SK-N-SH (cell line): ENCODE results near the gene GJA3. TPM values are rescaled to one million over a fixed set of nuclear protein-coding genes. Genes with fewer than 3 reads are reported as not detected.

ENCODE experiments used
- CTCF ChIA-PET: fragments of 300-600, 350-600 bp; formaldehyde crosslinking; extraction: SDS; loops from one replicate; lab custom pipeline; 2021; lab: Yijun Ruan, JAX
- POLR2A ChIA-PET: fragments of 350-600 bp; sonication (Branson Sonifier 250); formaldehyde crosslinking; extraction: SDS; loops from one replicate; lab custom pipeline; 2020; ENCODE audit warnings: antibody characterized with exemption, inconsistent platforms; lab: Yijun Ruan, JAX
- DNase-seq: peaks from one replicate; pipeline ENCODE4 v3.0.0; 2012
- H2AFZ ChIP-seq: fragments of 200-600 bp; sonication (generic); 2 replicates; pipeline ENCODE4 v1.8.1; 2016; ENCODE audit warnings: antibody characterized with exemption, mild to moderate bottlenecking, low read depth
- H3F3A ChIP-seq: fragments of 200-600 bp; sonication (generic); replicated peaks from 2 replicates; pipeline ENCODE3; 2016; ENCODE audit warnings: antibody characterized with exemption, mild to moderate bottlenecking; ENCODE audit not compliant: insufficient read depth
- H3K27ac ChIP-seq, 2 experiments: fragments of 200-500 bp in 1 of 2; fragments of 200-600 bp in 1 of 2; sonication (Bioruptor generic) in 1 of 2; sonication (generic), shearing (Covaris generic) in 1 of 2; 2 replicates each; pipeline versions ENCODE4 v1.5.1 to v1.6.1; 2014 to 2016; ENCODE audit warnings: low read depth in 2 of 2, inconsistent platforms in 1 of 2, low read length in 1 of 2, mild to moderate bottlenecking in 1 of 2, mixed read lengths in 1 of 2
- H3K27me3 ChIP-seq: fragments of 200-600 bp; sonication (generic), shearing (Covaris generic); 2 replicates; pipeline ENCODE4 v1.6.1; 2016; ENCODE audit warnings: mixed run types; ENCODE audit not compliant: insufficient read depth
- H3K36me3 ChIP-seq, 2 experiments: fragments of 200-500 bp in 1 of 2; fragments of 200-600 bp in 1 of 2; sonication (Bioruptor generic) in 1 of 2; sonication (generic) in 1 of 2; replicated peaks in 1 of 2; 2 replicates each; pipeline versions ENCODE3 to v1.5.1; 2014 to 2016; ENCODE audit warnings: low read length in 1 of 2, mild to moderate bottlenecking in 1 of 2; ENCODE audit not compliant: insufficient read depth in 2 of 2, control insufficient read depth in 1 of 2
- H3K4me1 ChIP-seq, 2 experiments: fragments of 200-500 bp in 1 of 2; fragments of 200-600 bp in 1 of 2; sonication (Bioruptor generic) in 1 of 2; sonication (generic), shearing (Covaris generic) in 1 of 2; 2 replicates each; pipeline versions ENCODE4 v1.5.1 to v1.6.1; 2014 to 2016; ENCODE audit warnings: low read depth in 1 of 2, low read length in 1 of 2, mixed run types in 1 of 2; ENCODE audit not compliant: insufficient read depth in 2 of 2, control insufficient read depth in 1 of 2
- H3K4me2 ChIP-seq: fragments of 200-600 bp; sonication (generic), shearing (Covaris generic); 2 replicates; pipeline ENCODE4 v1.6.1; 2017; ENCODE audit warnings: mixed run types
- H3K4me3 ChIP-seq, 2 experiments: fragments of 200-500 bp in 1 of 2; fragments of 200-600 bp in 1 of 2; sonication (Bioruptor generic) in 1 of 2; sonication (generic), shearing (Covaris generic) in 1 of 2; 2 replicates each; pipeline versions ENCODE4 v1.5.1 to v1.8.1; 2014 to 2016; ENCODE audit warnings: low read depth in 2 of 2, inconsistent platforms in 1 of 2, low read length in 1 of 2, mild to moderate bottlenecking in 1 of 2, mixed read lengths in 1 of 2, moderate library complexity in 1 of 2
- H3K79me2 ChIP-seq: fragments of 200-600 bp; sonication (generic); 2 replicates; pipeline ENCODE4 v1.8.1; 2017; ENCODE audit warnings: mild to moderate bottlenecking; ENCODE audit not compliant: insufficient read depth
- H3K9ac ChIP-seq: fragments of 200-600 bp; sonication (generic); 2 replicates; pipeline ENCODE4 v1.6.1; 2017; ENCODE audit warnings: mixed run types
- H3K9me2 ChIP-seq: fragments of 200-600 bp; sonication (generic); 2 replicates; pipeline ENCODE4 v1.6.1; 2017; ENCODE audit warnings: mixed run types
- H3K9me3 ChIP-seq: fragments of 200-600 bp; sonication (generic); 2 replicates; pipeline ENCODE4 v1.6.1; 2017; ENCODE audit warnings: mixed run types, mild to moderate bottlenecking, moderate library complexity
- H4K20me1 ChIP-seq: fragments of 200-600 bp; sonication (generic); 2 replicates; pipeline ENCODE4 v1.6.1; 2017; ENCODE audit warnings: mild to moderate bottlenecking, mixed run types; ENCODE audit not compliant: insufficient read depth
- FOXJ3 ChIP-seq: sonication (generic); formaldehyde crosslinking; IDR thresholded peaks from 2 replicates; pipeline ENCODE4 v1.5.1; 2020; ENCODE audit warnings: mild to moderate bottlenecking, missing genetic modification reagents
- MEF2A ChIP-seq: IDR thresholded peaks from 2 replicates; pipeline ENCODE4 v1.4.0; 2012; ENCODE audit warnings: low read depth, borderline replicate concordance
- MXI1 ChIP-seq: IDR thresholded peaks from 2 replicates; pipeline ENCODE4 v1.6.1; 2012; ENCODE audit warnings: mild to moderate bottlenecking, low read depth, low read length, improper control_type of control experiment
- NFIC ChIP-seq: IDR thresholded peaks from 2 replicates; pipeline ENCODE4 v1.4.0; 2012; ENCODE audit warnings: borderline replicate concordance
- TAF1 ChIP-seq: IDR thresholded peaks from 2 replicates; pipeline ENCODE4 v1.6.1; 2012; ENCODE audit warnings: low read depth, mild to moderate bottlenecking, low read length, moderate library complexity, borderline replicate concordance
- TEAD4 ChIP-seq: IDR thresholded peaks from 2 replicates; pipeline ENCODE4 v1.4.0; 2012; ENCODE audit warnings: mild to moderate bottlenecking, borderline replicate concordance; ENCODE audit not compliant: insufficient read depth
- WGBS: methylation state at CpG from one replicate; pipeline ENCODE4 v1.1.6; 2017; ENCODE audit warnings: low lambda C conversion rate; 5-methylcytosine and 5-hydroxymethylcytosine counted together
- polyA plus RNA-seq, 3 experiments: library from polyadenylated mRNA; depleted of rRNA; stranded (reverse); fragments of >200 nt; gene quantifications; 2 replicates each; pipeline ENCODE4 v1.2.3, GENCODE V29; 2012
- TF ChIP-seq, protein P1 (sequence below): IDR thresholded peaks from 2 replicates; pipeline ENCODE4 v1.6.1; 2012; ENCODE audit warnings: mild to moderate bottlenecking, low read depth, low read length, moderate library complexity

Gene GJA3
- polyA plus RNA-seq, 1 of the 3 experiments (the other 2 are of a cell fraction), result not detected

- H3K9me2 ChIP-seq, result no peaks in the 10 kb centered on the region
- no peak overlapping the region for H3K27ac ChIP-seq
- no peaks in the 10 kb centered on the region for H4K20me1 ChIP-seq
- 24% methylated on average over 5 of the region's 5 CpGs for WGBS
- TF ChIP-seq MEF2A (no peak), TEAD4 (no peak)
- H3F3A ChIP-seq, result peaks cover 4% of the 10 kb centered on the region
- no peak overlapping the region for H3K9ac ChIP-seq
- H3K4me1 ChIP-seq, result peaks cover 0 to 10% of the 10 kb centered on the region in 2 experiments; a peak in 2 of 4 replicates
- no peak for DNase-seq
- no peak overlapping the region for H2AFZ ChIP-seq
- H3K4me2 ChIP-seq, result no peak overlapping the region
- no peaks in the 10 kb centered on the region for H3K79me2 ChIP-seq
- H3K9me3 ChIP-seq, result no peaks in the 10 kb centered on the region
- H3K27me3 ChIP-seq, result peaks cover 96% of the 10 kb centered on the region
- no peaks in the 10 kb centered on the region for H3K36me3 ChIP-seq
- no peak overlapping the region for H3K4me3 ChIP-seq
- POLR2A ChIA-PET, result no interaction called here
- CTCF ChIA-PET, result interaction anchor here (1.7 to 3.2 kb wide), 2 partner anchors 11 kb away, joined by 6 to 11 read pairs; no protein-coding TSS in a partner anchor
These were observed 10.1 kb upstream of the GJA3 start for GRCh38 chr13:20170921-20171320.

DNA sequence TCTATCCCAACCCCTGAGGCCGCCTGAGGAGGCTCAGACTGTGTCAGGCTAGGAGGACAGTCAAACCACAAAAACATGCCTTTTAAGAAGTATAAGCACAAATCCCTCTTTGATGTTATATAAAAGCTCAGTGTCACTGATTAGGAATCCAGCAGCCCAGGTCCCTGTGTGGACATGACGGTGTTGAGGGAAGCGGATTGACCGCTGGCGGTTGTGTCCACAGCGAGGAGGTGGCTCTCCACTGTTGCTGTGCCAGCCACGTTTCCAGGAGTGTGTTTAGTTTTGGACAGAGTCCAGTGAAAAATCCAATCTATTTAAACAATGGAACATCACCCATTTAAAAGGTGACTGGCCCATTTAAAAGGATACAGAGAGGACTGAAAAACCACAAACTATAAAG is 7.5 kb upstream of the GJA3 start:
- no peaks in the 10 kb centered on the region for H3K9me3 ChIP-seq
- no peak overlapping the region for H3K4me3 ChIP-seq
- no peak overlapping the region for H2AFZ ChIP-seq
- H3K4me1 ChIP-seq, result no peaks in the 10 kb centered on the region
- H3K27ac ChIP-seq, result no peak overlapping the region
- H4K20me1 ChIP-seq, result no peaks in the 10 kb centered on the region
- no peaks in the 10 kb centered on the region for H3F3A ChIP-seq
- no peak for DNase-seq
- H3K9ac ChIP-seq, result no peak overlapping the region
- H3K27me3 ChIP-seq, result peaks cover 93% of the 10 kb centered on the region
- 57% methylated on average over 7 of the region's 7 CpGs for WGBS
- TF ChIP-seq NFIC (no peak), TAF1 (no peak), FOXJ3 (CRISPR knock-in tag) (no peak), MXI1 (no peak)
- TF ChIP-seq, protein P1, sequence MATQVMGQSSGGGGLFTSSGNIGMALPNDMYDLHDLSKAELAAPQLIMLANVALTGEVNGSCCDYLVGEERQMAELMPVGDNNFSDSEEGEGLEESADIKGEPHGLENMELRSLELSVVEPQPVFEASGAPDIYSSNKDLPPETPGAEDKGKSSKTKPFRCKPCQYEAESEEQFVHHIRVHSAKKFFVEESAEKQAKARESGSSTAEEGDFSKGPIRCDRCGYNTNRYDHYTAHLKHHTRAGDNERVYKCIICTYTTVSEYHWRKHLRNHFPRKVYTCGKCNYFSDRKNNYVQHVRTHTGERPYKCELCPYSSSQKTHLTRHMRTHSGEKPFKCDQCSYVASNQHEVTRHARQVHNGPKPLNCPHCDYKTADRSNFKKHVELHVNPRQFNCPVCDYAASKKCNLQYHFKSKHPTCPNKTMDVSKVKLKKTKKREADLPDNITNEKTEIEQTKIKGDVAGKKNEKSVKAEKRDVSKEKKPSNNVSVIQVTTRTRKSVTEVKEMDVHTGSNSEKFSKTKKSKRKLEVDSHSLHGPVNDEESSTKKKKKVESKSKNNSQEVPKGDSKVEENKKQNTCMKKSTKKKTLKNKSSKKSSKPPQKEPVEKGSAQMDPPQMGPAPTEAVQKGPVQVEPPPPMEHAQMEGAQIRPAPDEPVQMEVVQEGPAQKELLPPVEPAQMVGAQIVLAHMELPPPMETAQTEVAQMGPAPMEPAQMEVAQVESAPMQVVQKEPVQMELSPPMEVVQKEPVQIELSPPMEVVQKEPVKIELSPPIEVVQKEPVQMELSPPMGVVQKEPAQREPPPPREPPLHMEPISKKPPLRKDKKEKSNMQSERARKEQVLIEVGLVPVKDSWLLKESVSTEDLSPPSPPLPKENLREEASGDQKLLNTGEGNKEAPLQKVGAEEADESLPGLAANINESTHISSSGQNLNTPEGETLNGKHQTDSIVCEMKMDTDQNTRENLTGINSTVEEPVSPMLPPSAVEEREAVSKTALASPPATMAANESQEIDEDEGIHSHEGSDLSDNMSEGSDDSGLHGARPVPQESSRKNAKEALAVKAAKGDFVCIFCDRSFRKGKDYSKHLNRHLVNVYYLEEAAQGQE, result no peak
- TF ChIP-seq, all 33 proteins: peak for 0
- no peak overlapping the region for H3K4me2 ChIP-seq
- no peaks in the 10 kb centered on the region for H3K36me3 ChIP-seq
- POLR2A ChIA-PET, result no interaction called here
- CTCF ChIA-PET, result interaction anchor here (0.9 to 1.7 kb wide), 4 partner anchors 9 to 73 kb away, joined by 3 to 8 read pairs (median 4); no protein-coding TSS in a partner anchor
- no peaks in the 10 kb centered on the region for H3K9me2 ChIP-seq
- H3K79me2 ChIP-seq, result no peaks in the 10 kb centered on the region
